SK-N-SH (cell line): ENCODE measurements around the gene EWSR1.

ENCODE experiments used
- TEAD4 ChIP-seq: IDR thresholded peaks from 2 replicates; pipeline ENCODE4 v1.4.0; 2012; ENCODE audit warnings: mild to moderate bottlenecking, borderline replicate concordance; ENCODE audit not compliant: insufficient read depth
- TF ChIP-seq, protein P1 (sequence below): fragments of 200-600 bp; sonication (generic); IDR thresholded peaks from 2 replicates; pipeline ENCODE4 v1.6.1; 2017; ENCODE audit warnings: antibody characterized with exemption, mild to moderate bottlenecking, moderate library complexity

DNA sequence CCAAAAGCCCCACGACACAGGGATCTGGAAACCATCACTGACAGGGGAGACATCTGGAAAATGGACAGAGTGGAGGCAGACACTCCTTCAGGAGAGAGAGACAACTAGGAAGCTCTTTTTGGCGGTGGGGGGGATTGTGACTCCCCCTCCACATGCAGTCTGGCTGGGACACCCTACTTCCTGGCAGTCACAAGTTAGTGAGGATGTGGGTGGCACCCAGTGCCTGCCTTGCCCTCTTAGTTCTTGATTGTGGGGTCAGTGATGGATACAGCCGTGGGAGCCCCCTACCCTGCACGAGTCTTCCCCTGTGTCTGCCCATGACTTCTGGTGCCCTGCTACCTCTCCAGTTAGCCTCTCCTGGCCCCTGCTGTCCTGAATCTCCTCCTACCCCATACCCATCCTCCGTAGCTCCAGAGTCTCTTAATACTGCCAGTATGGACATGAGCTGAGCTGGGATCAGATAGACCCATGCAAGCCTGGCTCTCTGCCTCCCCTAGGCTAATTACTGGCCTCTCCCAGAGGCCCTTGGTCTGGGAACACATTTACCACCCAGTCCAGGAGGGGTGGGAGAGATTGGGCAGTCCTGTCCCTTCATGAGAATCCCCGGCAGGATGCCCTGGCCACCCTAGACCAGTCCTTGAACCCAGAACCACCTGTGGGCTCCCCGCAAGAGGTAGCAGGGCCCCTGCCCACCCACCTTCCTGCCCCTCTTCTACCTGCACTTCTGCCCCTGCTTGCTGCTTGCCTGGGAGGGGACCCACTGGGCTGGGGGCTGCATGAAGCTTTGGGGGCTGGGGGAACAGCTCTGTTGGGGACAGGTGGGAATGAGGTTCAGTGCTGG, 23.1 kb upstream of the EWSR1 start:
- TF ChIP-seq, protein P1, sequence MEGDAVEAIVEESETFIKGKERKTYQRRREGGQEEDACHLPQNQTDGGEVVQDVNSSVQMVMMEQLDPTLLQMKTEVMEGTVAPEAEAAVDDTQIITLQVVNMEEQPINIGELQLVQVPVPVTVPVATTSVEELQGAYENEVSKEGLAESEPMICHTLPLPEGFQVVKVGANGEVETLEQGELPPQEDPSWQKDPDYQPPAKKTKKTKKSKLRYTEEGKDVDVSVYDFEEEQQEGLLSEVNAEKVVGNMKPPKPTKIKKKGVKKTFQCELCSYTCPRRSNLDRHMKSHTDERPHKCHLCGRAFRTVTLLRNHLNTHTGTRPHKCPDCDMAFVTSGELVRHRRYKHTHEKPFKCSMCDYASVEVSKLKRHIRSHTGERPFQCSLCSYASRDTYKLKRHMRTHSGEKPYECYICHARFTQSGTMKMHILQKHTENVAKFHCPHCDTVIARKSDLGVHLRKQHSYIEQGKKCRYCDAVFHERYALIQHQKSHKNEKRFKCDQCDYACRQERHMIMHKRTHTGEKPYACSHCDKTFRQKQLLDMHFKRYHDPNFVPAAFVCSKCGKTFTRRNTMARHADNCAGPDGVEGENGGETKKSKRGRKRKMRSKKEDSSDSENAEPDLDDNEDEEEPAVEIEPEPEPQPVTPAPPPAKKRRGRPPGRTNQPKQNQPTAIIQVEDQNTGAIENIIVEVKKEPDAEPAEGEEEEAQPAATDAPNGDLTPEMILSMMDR: no peak
- no peak for TF ChIP-seq TEAD4
